Ascending aorta (tissue), 2 donors: ENCODE measurements around the gene CASP14. TPM values are rescaled to one million over a fixed set of nuclear protein-coding genes. Genes with fewer than 3 reads are reported as not detected.

Experiments used
- DNase-seq, 2 donors: peaks; one replicate each; pipeline ENCODE4 v3.0.0-alpha.2; 2019; ENCODE audit warnings: low spot score in 2 of 2
- H3K27ac ChIP-seq, 2 donors: fragments of 200-600 bp; sonication (generic); one replicate each; pipeline ENCODE4 v1.5.1; 2016 to 2017; ENCODE audit warnings: mild to moderate bottlenecking in 1 of 2
- H3K27me3 ChIP-seq: fragments of 200-600 bp; sonication (generic); one replicate; pipeline ENCODE4 v1.5.1; 2017
- H3K36me3 ChIP-seq, 2 donors: fragments of 200-600 bp; sonication (generic); one replicate each; pipeline ENCODE4 v1.5.1; 2016
- H3K4me1 ChIP-seq, 2 donors: fragments of 200-600 bp; sonication (generic); one replicate each; pipeline ENCODE4 v1.5.1; 2016 to 2017; ENCODE audit warnings: mild to moderate bottlenecking in 1 of 2
- H3K4me3 ChIP-seq, 2 donors: fragments of 200-600 bp; sonication (generic); one replicate each; pipeline ENCODE4 v1.5.1; 2016 to 2017; ENCODE audit warnings: mild to moderate bottlenecking in 1 of 2
- H3K9me3 ChIP-seq, 2 donors: fragments of 200-600 bp; sonication (generic); one replicate each; pipeline ENCODE4 v1.5.1; 2016
- intact Hi-C: fragments of 100-400 bp; cut with DNase I; formaldehyde crosslinking; loops from one replicate; pipeline ENCODE4 v1.15.1; 2023
- total RNA-seq: library from RNA; depleted of rRNA; stranded (reverse); fragments of >200 nt; gene quantifications from one replicate; pipeline ENCODE4 v1.1.0, GENCODE V29; 2016
- TF ChIP-seq, protein P1 (sequence below), 3 experiments: fragments of 200-600 bp in 2 of 3; fragments of 450-650 bp in 1 of 3; sonication (generic) in 2 of 3; IDR thresholded peaks; one replicate each; pipeline ENCODE4 v1.5.1; 2016 to 2019; ENCODE audit warnings: antibody characterized with exemption in 3 of 3, mild to moderate bottlenecking in 1 of 3, moderate library complexity in 1 of 3

Gene CASP14
- total RNA-seq, 1 donor from 2014 or later, result not detected

DNA sequence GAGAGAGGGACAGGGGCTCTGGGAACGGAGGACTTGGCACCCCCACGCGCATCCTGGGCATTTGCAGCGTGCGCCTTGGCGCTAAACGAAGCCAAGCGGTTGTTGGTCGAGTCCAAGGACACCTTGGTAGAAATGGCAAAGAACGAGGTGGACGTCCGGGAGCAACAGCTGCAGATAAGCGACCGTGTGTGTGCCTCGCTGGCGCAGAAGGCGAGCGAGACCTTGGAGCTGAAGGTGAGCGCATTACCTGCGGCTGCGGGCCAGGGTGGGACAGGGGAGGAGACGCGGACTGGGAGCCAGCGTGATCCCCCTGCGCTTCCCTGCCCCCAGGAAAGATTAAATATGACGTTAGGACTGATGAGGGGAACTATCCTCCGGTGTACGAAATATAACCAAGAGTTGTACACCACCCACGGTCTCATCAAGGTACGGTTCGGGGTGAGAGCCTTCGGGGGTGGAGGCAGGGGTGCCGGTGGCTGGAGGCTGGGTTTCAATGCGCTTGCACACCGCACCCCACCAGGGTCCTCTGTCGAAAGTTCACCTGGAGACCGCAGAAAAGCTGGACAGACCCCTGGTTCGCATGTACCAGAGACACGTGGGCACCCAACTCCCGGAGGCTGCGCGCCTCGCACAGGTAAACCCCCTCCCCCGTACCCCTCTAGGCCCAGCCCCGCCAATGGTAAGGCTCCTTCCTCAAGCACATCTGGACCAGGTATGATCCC lies 27.8 kb upstream of the CASP14 start:
- no peak for DNase-seq
- H3K4me3 ChIP-seq, result no peak overlapping the region
- no peaks in the 10 kb centered on the region for H3K4me1 ChIP-seq
- TF ChIP-seq, protein P1, sequence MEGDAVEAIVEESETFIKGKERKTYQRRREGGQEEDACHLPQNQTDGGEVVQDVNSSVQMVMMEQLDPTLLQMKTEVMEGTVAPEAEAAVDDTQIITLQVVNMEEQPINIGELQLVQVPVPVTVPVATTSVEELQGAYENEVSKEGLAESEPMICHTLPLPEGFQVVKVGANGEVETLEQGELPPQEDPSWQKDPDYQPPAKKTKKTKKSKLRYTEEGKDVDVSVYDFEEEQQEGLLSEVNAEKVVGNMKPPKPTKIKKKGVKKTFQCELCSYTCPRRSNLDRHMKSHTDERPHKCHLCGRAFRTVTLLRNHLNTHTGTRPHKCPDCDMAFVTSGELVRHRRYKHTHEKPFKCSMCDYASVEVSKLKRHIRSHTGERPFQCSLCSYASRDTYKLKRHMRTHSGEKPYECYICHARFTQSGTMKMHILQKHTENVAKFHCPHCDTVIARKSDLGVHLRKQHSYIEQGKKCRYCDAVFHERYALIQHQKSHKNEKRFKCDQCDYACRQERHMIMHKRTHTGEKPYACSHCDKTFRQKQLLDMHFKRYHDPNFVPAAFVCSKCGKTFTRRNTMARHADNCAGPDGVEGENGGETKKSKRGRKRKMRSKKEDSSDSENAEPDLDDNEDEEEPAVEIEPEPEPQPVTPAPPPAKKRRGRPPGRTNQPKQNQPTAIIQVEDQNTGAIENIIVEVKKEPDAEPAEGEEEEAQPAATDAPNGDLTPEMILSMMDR (IDR thresholded peaks at IDR 0.05), result no peak
- H3K27me3 ChIP-seq, result peaks cover 3% of the 10 kb centered on the region
- H3K36me3 ChIP-seq, result no peaks in the 10 kb centered on the region
- H3K9me3 ChIP-seq, result no peaks in the 10 kb centered on the region
- intact Hi-C loops, result no loop called here
- H3K27ac ChIP-seq, result no peak overlapping the region

DNA sequence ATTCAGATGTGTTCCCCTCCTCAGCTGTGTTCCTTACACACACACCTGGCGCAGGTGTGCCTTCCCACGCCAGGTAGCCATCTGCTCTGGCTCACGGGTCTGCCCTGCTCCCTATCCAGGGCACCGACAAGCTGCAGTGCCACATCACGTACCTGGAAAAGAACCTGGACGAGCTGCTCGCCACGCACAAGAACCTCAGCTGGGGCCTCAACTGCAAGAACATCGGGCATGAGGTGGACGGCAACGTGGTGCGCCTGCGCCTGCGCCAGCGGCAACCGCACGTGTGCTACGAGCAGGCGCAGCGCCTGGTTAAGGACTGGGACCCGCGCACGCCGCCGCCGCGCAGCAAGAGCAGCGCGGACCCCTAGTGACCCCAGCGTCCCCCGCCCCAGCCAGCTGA lies 26.5 kb upstream of the CASP14 start:
- Histone ChIP-seq H3K27me3 (peaks cover 3% of the 10 kb centered on the region), H3K27ac (no peak overlapping the region), H3K4me3 (no peak overlapping the region), H3K36me3 (no peaks in the 10 kb centered on the region), H3K9me3 (no peaks in the 10 kb centered on the region), H3K4me1 (no peaks in the 10 kb centered on the region)
- TF ChIP-seq, protein P1 (IDR thresholded peaks at IDR 0.05), result no peak
- no peak for DNase-seq
- intact Hi-C loops, result no loop called here

DNA sequence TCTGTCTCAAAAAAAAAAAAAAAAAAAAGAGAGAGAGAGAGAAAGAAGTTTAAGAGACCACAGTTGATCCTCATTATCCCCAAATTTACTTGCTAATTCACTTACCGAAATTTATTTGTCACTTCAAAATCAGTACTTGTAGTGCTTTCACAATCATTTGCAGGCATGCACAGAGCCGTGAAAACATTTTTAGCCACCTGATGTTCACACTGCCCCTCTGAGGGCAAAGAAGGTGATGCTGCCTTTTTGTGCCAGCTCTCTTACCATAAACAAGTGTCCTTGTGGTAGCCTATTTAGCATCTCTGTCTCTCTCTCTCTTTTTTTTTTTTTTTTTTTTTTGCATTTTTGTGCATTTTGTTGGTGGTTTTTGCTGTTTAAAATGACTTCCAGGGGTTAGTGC lies 24.1 kb upstream of the CASP14 start:
- Histone ChIP-seq H3K4me3 (no peak overlapping the region), H3K9me3 (no peaks in the 10 kb centered on the region), H3K36me3 (no peaks in the 10 kb centered on the region), H3K27ac (no peak overlapping the region), H3K27me3 (peaks cover 3% of the 10 kb centered on the region), H3K4me1 (no peaks in the 10 kb centered on the region)
- TF ChIP-seq, protein P1 (IDR thresholded peaks at IDR 0.05), result no peak
- intact Hi-C loops, result no loop called here
- no peak for DNase-seq

DNA sequence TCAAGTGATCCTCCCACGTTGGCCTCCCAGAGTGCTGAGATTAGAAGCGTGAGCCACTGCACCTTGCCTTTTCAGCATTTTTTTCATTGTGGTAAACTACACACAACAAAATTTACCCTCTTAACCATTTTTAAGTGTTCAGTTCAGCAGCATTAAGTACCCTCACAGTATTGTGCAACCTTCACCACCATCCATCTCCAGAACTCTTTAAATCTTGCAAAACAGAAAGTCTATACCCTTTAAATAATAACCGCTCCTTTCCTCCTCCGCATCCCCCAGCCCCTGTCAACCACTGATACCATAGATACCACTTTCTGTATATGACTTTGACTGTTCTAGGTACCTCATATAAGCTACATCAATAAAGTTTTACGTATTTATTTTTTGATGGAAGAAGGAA lies 20.8 kb upstream of the CASP14 start:
- Histone ChIP-seq H3K27me3 (no peaks in the 10 kb centered on the region), H3K4me1 (no peaks in the 10 kb centered on the region), H3K4me3 (no peak overlapping the region), H3K36me3 (no peaks in the 10 kb centered on the region), H3K9me3 (no peaks in the 10 kb centered on the region), H3K27ac (no peak overlapping the region)
- intact Hi-C loops, result no loop called here
- TF ChIP-seq, protein P1 (IDR thresholded peaks at IDR 0.05), result no peak
- DNase-seq, result no peak

DNA sequence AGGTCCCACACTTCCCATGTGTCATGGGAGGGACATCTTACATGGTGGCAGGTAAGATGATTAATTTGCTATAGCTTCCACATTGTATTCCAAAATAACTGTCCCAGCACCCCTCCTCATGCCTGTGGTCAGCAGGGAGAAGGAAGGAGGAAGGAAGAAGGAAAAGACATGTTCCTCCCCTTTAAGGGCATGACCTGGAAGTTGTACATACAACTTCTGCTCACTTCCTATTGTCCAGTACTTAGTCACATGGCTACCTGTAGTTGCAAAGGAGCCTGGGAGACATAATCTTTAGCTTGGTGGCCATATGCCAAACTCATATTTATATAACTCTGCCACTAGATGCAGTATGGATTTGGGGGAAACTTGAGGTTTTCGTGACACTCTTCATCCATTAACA lies 17.6 kb upstream of the CASP14 start:
- no peak overlapping the region for H3K27ac ChIP-seq
- H3K4me1 ChIP-seq, result no peaks in the 10 kb centered on the region
- no peak overlapping the region for H3K4me3 ChIP-seq
- H3K27me3 ChIP-seq, result no peaks in the 10 kb centered on the region
- intact Hi-C loops, result no loop called here
- no peaks in the 10 kb centered on the region for H3K36me3 ChIP-seq
- H3K9me3 ChIP-seq, result no peaks in the 10 kb centered on the region
- TF ChIP-seq, protein P1 (IDR thresholded peaks at IDR 0.05), result no peak
- DNase-seq, result no peak
